ENCODE measurements around the gene C20orf96. TPM values are rescaled to one million over a fixed set of nuclear protein-coding genes. Genes with fewer than 3 reads are reported as not detected.

The C20orf96 gene
- total RNA-seq, 4 donors from 2014 or later: 2.8 to 18.2 (median 11.2) TPM

GRCh38 chr20:309841-310644, 19.5 kb upstream of the C20orf96 start:
- H3K27ac ChIP-seq: peak overlapping the region; percentile 82 to 86
- peak overlapping the region; percentile 38 to 42 for H3K4me3 ChIP-seq
- TF ChIP-seq POLR2A (IDR thresholded peaks at IDR 0.05) (peak in 1 of 2 donors; percentile 36), CTCF (IDR thresholded peaks at IDR 0.05) (no peak)
- no peaks in the 10 kb centered on the region for H3K27me3 ChIP-seq
- no peaks in the 10 kb centered on the region for H3K36me3 ChIP-seq
- intact Hi-C loops (cut with DNase I; ENCODE audit: low total_unique reads): no loop called here
- H3K9me3 ChIP-seq: no peaks in the 10 kb centered on the region
- H3K4me1 ChIP-seq: no peaks in the 10 kb centered on the region
- DNase-seq: peak; percentile 98 to 99

- Histone ChIP-seq H3K9me3 (no peaks in the 10 kb centered on the region), H3K27me3 (no peaks in the 10 kb centered on the region), H3K4me3 (peak overlapping the region; percentile 38 to 42), H3K27ac (peak overlapping the region; percentile 82 to 86), H3K36me3 (no peaks in the 10 kb centered on the region), H3K4me1 (no peaks in the 10 kb centered on the region)
- no peak for DNase-seq
- intact Hi-C loops (cut with DNase I; ENCODE audit: low total_unique reads): no loop called here
- TF ChIP-seq CTCF (IDR thresholded peaks at IDR 0.05) (peak in 1 of 4 experiments; percentile 7), POLR2A (IDR thresholded peaks at IDR 0.05) (no peak)
Observed at GRCh38 chr20:309306-309840, 18.8 kb upstream of the C20orf96 start.

GRCh38 chr20:308427-309038, 18.0 kb upstream of the C20orf96 start:
- H3K27me3 ChIP-seq: no peaks in the 10 kb centered on the region
- TF ChIP-seq CTCF (IDR thresholded peaks at IDR 0.05) (no peak), POLR2A (IDR thresholded peaks at IDR 0.05) (no peak)
- no peaks in the 10 kb centered on the region for H3K4me1 ChIP-seq
- H3K4me3 ChIP-seq: no peak overlapping the region
- no peaks in the 10 kb centered on the region for H3K9me3 ChIP-seq
- intact Hi-C loops (cut with DNase I; ENCODE audit: low total_unique reads): no loop called here
- no peaks in the 10 kb centered on the region for H3K36me3 ChIP-seq
- peak overlapping the region; percentile 82 to 86 for H3K27ac ChIP-seq
- peak in 1 of 2 donors; percentile 25 for DNase-seq

- no peak overlapping the region for H3K27ac ChIP-seq
- no peaks in the 10 kb centered on the region for H3K36me3 ChIP-seq
- H3K4me3 ChIP-seq: no peak overlapping the region
- no peak for DNase-seq
- H3K9me3 ChIP-seq: no peaks in the 10 kb centered on the region
- intact Hi-C loops (cut with DNase I; ENCODE audit: low total_unique reads): no loop called here
- no peaks in the 10 kb centered on the region for H3K27me3 ChIP-seq
- H3K4me1 ChIP-seq: no peaks in the 10 kb centered on the region
- TF ChIP-seq POLR2A (IDR thresholded peaks at IDR 0.05): no peak
- TF ChIP-seq CTCF (IDR thresholded peaks at IDR 0.05): no peak
Observed at GRCh38 chr20:305745-306144, 15.2 kb upstream of the C20orf96 start.

Data from uterus (tissue), 4 donors.